ENCODE results near the gene ZC3H8.

The ZC3H8 gene

DNA sequence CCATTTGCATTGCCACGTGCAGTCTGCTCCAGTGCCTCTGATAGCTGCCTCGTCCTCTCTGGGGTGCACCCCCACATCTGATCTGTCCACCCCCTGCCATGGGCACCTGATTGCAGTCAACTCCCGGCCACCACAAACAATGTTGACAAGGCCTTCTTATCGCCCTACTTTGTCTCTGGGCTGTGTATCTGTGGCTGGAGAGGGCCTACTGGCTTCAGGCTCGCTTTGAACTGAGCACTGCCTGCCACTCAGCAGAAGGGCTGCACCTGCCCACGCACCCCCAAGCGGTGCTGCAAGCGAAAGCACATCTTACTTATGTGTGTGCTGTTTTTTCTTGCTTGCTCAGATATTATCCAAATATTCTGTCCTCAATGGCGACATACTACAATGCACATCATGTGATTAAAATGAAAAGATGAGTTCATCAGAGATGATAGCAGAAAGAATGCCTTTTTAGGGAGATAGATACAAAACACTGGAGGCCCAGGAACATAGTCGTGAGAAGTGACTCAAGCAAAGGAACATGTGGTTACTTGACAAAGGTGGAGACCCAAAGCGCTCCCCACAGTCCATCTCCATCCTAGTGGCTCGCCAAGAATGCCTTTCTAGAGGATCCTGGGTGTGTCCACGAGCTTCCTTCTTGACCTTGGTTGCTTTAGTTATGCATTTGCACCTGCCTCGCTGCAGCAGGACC, 87.9 kb downstream of the ZC3H8 start:
- no peak overlapping the region for H3K4me2 ChIP-seq (ENCODE audit: low read length)
- H3K4ac ChIP-seq (ENCODE audit: low read depth, low read length) = no peak overlapping the region
- no peak overlapping the region for H3K27ac ChIP-seq (ENCODE audit: low read depth, low read length)
- H3K9ac ChIP-seq (ENCODE audit: low read length) = no peak overlapping the region
- no peak overlapping the region for H3K56ac ChIP-seq (ENCODE audit: low read length)
- H2BK5ac ChIP-seq (ENCODE audit: low read length) = no peak overlapping the region
- DNase-seq = no peak
- no peak overlapping the region for H4K5ac ChIP-seq (ENCODE audit: low read length)
- H2BK120ac ChIP-seq (ENCODE audit: low read depth, low read length) = no peak overlapping the region
- no peaks in the 10 kb centered on the region for H3K27me3 ChIP-seq (ENCODE audit: insufficient read depth, low read length, poor library complexity)
- H3K4me1 ChIP-seq (ENCODE audit: control insufficient read depth, low read depth, low read length) = no peaks in the 10 kb centered on the region
- no peak overlapping the region for H3K4me3 ChIP-seq (ENCODE audit: low read length)
- no peak overlapping the region for H3K23ac ChIP-seq (ENCODE audit: low read length)
- H2BK15ac ChIP-seq (replicated peaks; ENCODE audit: low read depth) = no peak overlapping the region
- H3K79me1 ChIP-seq (ENCODE audit: low read length) = no peaks in the 10 kb centered on the region
- no peak overlapping the region for H3K18ac ChIP-seq (ENCODE audit: low read length)
- no peaks in the 10 kb centered on the region for H3K79me2 ChIP-seq (ENCODE audit: control insufficient read depth, insufficient read depth, low read length)
- H2AK5ac ChIP-seq (ENCODE audit: low read length) = no peak overlapping the region
- no CpG with 5 or more reads among the region's 14 CpGs for WGBS (ENCODE audit: extremely low coverage, insufficient coverage, low lambda C conversion rate)
- no peak overlapping the region for H4K8ac ChIP-seq (ENCODE audit: low read depth, low read length)
- H3K36me3 ChIP-seq (ENCODE audit: control insufficient read depth, insufficient read depth, low read length) = no peaks in the 10 kb centered on the region

DNA sequence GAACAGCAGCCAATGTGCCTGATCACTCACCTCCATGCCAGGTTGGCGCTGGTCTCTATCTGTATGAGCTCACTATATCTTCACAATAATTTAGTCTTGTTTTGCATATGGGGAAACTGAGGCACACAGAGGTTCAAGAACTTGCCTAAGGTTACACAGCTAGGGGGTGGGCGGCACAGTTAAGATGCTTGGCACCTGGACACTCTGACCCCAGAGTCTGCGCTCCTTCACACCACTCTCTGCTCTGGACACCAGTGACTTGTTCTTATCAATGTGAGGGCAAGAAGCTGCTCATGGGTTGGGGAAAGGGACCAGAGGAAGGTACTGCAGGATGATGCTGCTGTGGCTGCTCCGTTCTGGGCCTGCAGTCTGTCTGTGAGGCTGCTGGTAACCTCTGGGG, 89.5 kb downstream of the ZC3H8 start:
- Histone ChIP-seq H3K4me3 (ENCODE audit: low read length) (no peak overlapping the region), H2BK5ac (ENCODE audit: low read length) (no peak overlapping the region), H3K56ac (ENCODE audit: low read length) (no peak overlapping the region), H3K27ac (ENCODE audit: low read depth, low read length) (no peak overlapping the region), H3K23ac (ENCODE audit: low read length) (no peak overlapping the region), H3K27me3 (ENCODE audit: insufficient read depth, low read length, poor library complexity) (no peaks in the 10 kb centered on the region), H3K9ac (ENCODE audit: low read length) (no peak overlapping the region), H3K4me1 (ENCODE audit: control insufficient read depth, low read depth, low read length) (no peaks in the 10 kb centered on the region), H3K36me3 (ENCODE audit: control insufficient read depth, insufficient read depth, low read length) (no peaks in the 10 kb centered on the region), H2AK5ac (ENCODE audit: low read length) (no peak overlapping the region), H4K5ac (ENCODE audit: low read length) (no peak overlapping the region), H4K8ac (ENCODE audit: low read depth, low read length) (no peak overlapping the region), H3K18ac (ENCODE audit: low read length) (no peak overlapping the region), H2BK120ac (ENCODE audit: low read depth, low read length) (no peak overlapping the region), H3K4me2 (ENCODE audit: low read length) (no peak overlapping the region), H3K79me1 (ENCODE audit: low read length) (no peaks in the 10 kb centered on the region), H3K79me2 (ENCODE audit: control insufficient read depth, insufficient read depth, low read length) (no peaks in the 10 kb centered on the region), H2BK15ac (replicated peaks; ENCODE audit: low read depth) (no peak overlapping the region), H3K4ac (ENCODE audit: low read depth, low read length) (no peak overlapping the region)
- DNase-seq = no peak
- no CpG with 5 or more reads among the region's 4 CpGs for WGBS (ENCODE audit: extremely low coverage, insufficient coverage, low lambda C conversion rate)

DNA sequence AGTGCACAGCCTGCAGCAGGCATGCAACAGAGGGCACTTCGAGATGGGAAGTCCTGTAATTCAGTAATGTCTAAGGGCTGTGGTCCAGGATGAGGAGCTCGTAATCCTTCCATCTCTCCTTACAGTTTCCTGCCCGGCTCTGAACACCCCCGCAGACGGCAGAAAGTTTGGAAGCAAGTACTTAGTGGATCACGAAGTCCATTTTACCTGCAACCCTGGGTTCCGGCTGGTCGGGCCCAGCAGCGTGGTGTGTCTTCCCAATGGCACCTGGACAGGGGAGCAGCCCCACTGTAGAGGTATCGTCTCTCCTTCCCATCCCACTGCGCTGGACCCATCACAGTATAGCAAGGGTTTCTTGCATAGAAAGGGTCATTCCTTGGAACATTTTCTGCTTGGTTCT, 90.0 kb downstream of the ZC3H8 start:
- no peak overlapping the region for H2BK5ac ChIP-seq (ENCODE audit: low read length)

DNA sequence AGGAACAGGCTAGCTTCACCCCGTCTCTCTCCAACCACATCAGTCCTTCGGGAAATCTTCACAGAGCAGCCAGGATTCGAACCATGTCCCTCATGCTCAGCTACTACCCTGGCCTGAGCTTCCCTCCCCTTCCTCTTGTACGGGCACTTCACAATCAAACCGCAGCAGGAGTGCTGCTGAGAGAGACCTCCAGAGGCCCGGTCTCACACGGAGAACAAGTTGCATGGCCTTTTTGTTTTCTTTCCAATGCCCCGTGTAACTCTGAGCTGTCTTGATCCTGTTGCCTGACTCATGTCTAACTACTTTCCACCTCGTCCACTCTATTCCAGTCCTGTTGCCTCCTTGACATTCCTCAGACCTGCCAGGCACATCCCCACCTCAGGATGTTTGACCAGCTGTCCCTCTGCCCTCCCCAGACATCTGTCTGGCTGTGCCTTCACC, 91.3 kb downstream of the ZC3H8 start:
- Histone ChIP-seq H3K79me1 (ENCODE audit: low read length) (no peaks in the 10 kb centered on the region), H3K9ac (ENCODE audit: low read length) (no peak overlapping the region), H3K4me1 (ENCODE audit: control insufficient read depth, low read depth, low read length) (no peaks in the 10 kb centered on the region), H4K8ac (ENCODE audit: low read depth, low read length) (no peak overlapping the region), H3K4me2 (ENCODE audit: low read length) (no peak overlapping the region), H2AK5ac (ENCODE audit: low read length) (no peak overlapping the region), H4K5ac (ENCODE audit: low read length) (no peak overlapping the region), H3K27me3 (ENCODE audit: insufficient read depth, low read length, poor library complexity) (no peaks in the 10 kb centered on the region), H2BK5ac (ENCODE audit: low read length) (no peak overlapping the region), H3K27ac (ENCODE audit: low read depth, low read length) (no peak overlapping the region), H2BK15ac (replicated peaks; ENCODE audit: low read depth) (no peak overlapping the region), H3K23ac (ENCODE audit: low read length) (no peak overlapping the region), H3K4me3 (ENCODE audit: low read length) (no peak overlapping the region), H3K56ac (ENCODE audit: low read length) (no peak overlapping the region), H3K36me3 (ENCODE audit: control insufficient read depth, insufficient read depth, low read length) (no peaks in the 10 kb centered on the region), H3K18ac (ENCODE audit: low read length) (no peak overlapping the region), H3K4ac (ENCODE audit: low read depth, low read length) (no peak overlapping the region), H3K79me2 (ENCODE audit: control insufficient read depth, insufficient read depth, low read length) (no peaks in the 10 kb centered on the region), H2BK120ac (ENCODE audit: low read depth, low read length) (no peak overlapping the region)
- WGBS (ENCODE audit: extremely low coverage, insufficient coverage, low lambda C conversion rate) = no CpG with 5 or more reads among the region's 9 CpGs
- no peak for DNase-seq

More for the DNA sequence above, 90.0 kb downstream of the ZC3H8 start:
- Histone ChIP-seq H3K56ac (ENCODE audit: low read length) (no peak overlapping the region), H2AK5ac (ENCODE audit: low read length) (no peak overlapping the region), H3K18ac (ENCODE audit: low read length) (no peak overlapping the region), H3K4me3 (ENCODE audit: low read length) (no peak overlapping the region), H3K27me3 (ENCODE audit: insufficient read depth, low read length, poor library complexity) (no peaks in the 10 kb centered on the region), H3K9ac (ENCODE audit: low read length) (no peak overlapping the region), H3K4me1 (ENCODE audit: control insufficient read depth, low read depth, low read length) (no peaks in the 10 kb centered on the region), H3K4ac (ENCODE audit: low read depth, low read length) (no peak overlapping the region), H3K23ac (ENCODE audit: low read length) (no peak overlapping the region), H2BK120ac (ENCODE audit: low read depth, low read length) (no peak overlapping the region), H3K79me1 (ENCODE audit: low read length) (no peaks in the 10 kb centered on the region), H3K27ac (ENCODE audit: low read depth, low read length) (no peak overlapping the region), H3K79me2 (ENCODE audit: control insufficient read depth, insufficient read depth, low read length) (no peaks in the 10 kb centered on the region), H4K8ac (ENCODE audit: low read depth, low read length) (no peak overlapping the region), H4K5ac (ENCODE audit: low read length) (no peak overlapping the region), H3K4me2 (ENCODE audit: low read length) (no peak overlapping the region), H2BK15ac (replicated peaks; ENCODE audit: low read depth) (no peak overlapping the region), H3K36me3 (ENCODE audit: control insufficient read depth, insufficient read depth, low read length) (no peaks in the 10 kb centered on the region)
- DNase-seq = no peak
- no CpG with 5 or more reads among the region's 11 CpGs for WGBS (ENCODE audit: extremely low coverage, insufficient coverage, low lambda C conversion rate)

DNA sequence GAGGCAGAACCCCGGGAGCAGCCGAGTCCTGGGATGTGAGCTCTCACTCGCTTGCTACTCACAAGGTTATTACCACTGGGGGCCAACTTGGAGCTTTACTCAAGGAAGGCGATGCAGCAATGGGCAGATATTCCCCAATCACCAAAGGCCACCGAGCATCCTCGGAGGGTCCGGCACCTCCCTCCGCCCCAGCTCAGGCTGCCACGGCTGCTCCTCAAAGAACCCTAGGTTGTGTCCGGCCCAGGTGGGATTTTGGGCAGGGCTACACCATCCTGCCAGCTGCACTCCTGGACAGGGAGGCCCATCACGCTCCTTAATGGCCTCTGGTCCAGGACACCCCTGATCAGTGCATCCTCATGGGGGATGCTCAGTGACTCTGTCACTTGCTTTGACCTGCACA, 91.9 kb downstream of the ZC3H8 start:
- no peaks in the 10 kb centered on the region for H3K4me1 ChIP-seq (ENCODE audit: control insufficient read depth, low read depth, low read length)
- no peak overlapping the region for H3K4me2 ChIP-seq (ENCODE audit: low read length)
- H3K56ac ChIP-seq (ENCODE audit: low read length) = no peak overlapping the region
- H3K79me1 ChIP-seq (ENCODE audit: low read length) = no peaks in the 10 kb centered on the region
- no peak overlapping the region for H4K8ac ChIP-seq (ENCODE audit: low read depth, low read length)
- H3K23ac ChIP-seq (ENCODE audit: low read length) = no peak overlapping the region
- no peak overlapping the region for H3K4me3 ChIP-seq (ENCODE audit: low read length)
- no peak overlapping the region for H3K9ac ChIP-seq (ENCODE audit: low read length)
- no CpG with 5 or more reads among the region's 11 CpGs for WGBS (ENCODE audit: extremely low coverage, insufficient coverage, low lambda C conversion rate)
- no peak overlapping the region for H3K18ac ChIP-seq (ENCODE audit: low read length)
- no peak overlapping the region for H2BK120ac ChIP-seq (ENCODE audit: low read depth, low read length)
- H3K27me3 ChIP-seq (ENCODE audit: insufficient read depth, low read length, poor library complexity) = no peaks in the 10 kb centered on the region
- no peaks in the 10 kb centered on the region for H3K79me2 ChIP-seq (ENCODE audit: control insufficient read depth, insufficient read depth, low read length)
- no peak for DNase-seq
- no peak overlapping the region for H4K5ac ChIP-seq (ENCODE audit: low read length)
- no peak overlapping the region for H3K4ac ChIP-seq (ENCODE audit: low read depth, low read length)
- H2AK5ac ChIP-seq (ENCODE audit: low read length) = no peak overlapping the region
- no peaks in the 10 kb centered on the region for H3K36me3 ChIP-seq (ENCODE audit: control insufficient read depth, insufficient read depth, low read length)
- no peak overlapping the region for H2BK15ac ChIP-seq (replicated peaks; ENCODE audit: low read depth)
- H2BK5ac ChIP-seq (ENCODE audit: low read length) = no peak overlapping the region
- no peak overlapping the region for H3K27ac ChIP-seq (ENCODE audit: low read depth, low read length)

DNA sequence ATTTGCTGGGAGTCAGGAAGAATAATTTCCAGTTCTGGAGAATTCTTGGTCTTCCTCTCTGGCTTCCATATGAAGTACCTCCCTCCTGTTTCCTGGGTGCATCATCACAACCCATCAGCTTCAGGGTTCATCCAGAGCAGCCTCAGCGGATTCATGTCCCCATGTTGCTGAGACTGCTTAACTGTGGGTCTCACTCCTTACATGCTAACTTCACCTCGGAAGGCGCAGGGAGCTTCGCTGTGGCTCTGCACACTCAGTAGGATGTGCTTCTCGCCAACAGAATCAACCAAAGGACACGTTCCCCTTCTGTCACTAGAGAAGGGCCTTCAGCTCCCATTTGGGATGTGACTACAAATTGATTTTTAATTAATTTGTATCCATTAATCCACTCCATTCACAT, 92.5 kb downstream of the ZC3H8 start:
- no peak for DNase-seq
- H3K27me3 ChIP-seq (ENCODE audit: insufficient read depth, low read length, poor library complexity) = no peaks in the 10 kb centered on the region
- H2BK120ac ChIP-seq (ENCODE audit: low read depth, low read length) = no peak overlapping the region
- H3K4me1 ChIP-seq (ENCODE audit: control insufficient read depth, low read depth, low read length) = no peaks in the 10 kb centered on the region
- no peak overlapping the region for H3K56ac ChIP-seq (ENCODE audit: low read length)
- H3K79me2 ChIP-seq (ENCODE audit: control insufficient read depth, insufficient read depth, low read length) = no peaks in the 10 kb centered on the region
- H3K27ac ChIP-seq (ENCODE audit: low read depth, low read length) = no peak overlapping the region
- no peak overlapping the region for H3K4me2 ChIP-seq (ENCODE audit: low read length)
- no peak overlapping the region for H2BK5ac ChIP-seq (ENCODE audit: low read length)
- no CpG with 5 or more reads among the region's 6 CpGs for WGBS (ENCODE audit: extremely low coverage, insufficient coverage, low lambda C conversion rate)
- no peak overlapping the region for H4K8ac ChIP-seq (ENCODE audit: low read depth, low read length)
- H3K4ac ChIP-seq (ENCODE audit: low read depth, low read length) = no peak overlapping the region
- H3K18ac ChIP-seq (ENCODE audit: low read length) = no peak overlapping the region
- no peak overlapping the region for H4K5ac ChIP-seq (ENCODE audit: low read length)
- no peak overlapping the region for H2BK15ac ChIP-seq (replicated peaks; ENCODE audit: low read depth)
- no peak overlapping the region for H3K4me3 ChIP-seq (ENCODE audit: low read length)
- no peak overlapping the region for H3K23ac ChIP-seq (ENCODE audit: low read length)
- no peaks in the 10 kb centered on the region for H3K36me3 ChIP-seq (ENCODE audit: control insufficient read depth, insufficient read depth, low read length)
- no peak overlapping the region for H3K9ac ChIP-seq (ENCODE audit: low read length)
- H2AK5ac ChIP-seq (ENCODE audit: low read length) = no peak overlapping the region
- H3K79me1 ChIP-seq (ENCODE audit: low read length) = no peaks in the 10 kb centered on the region
